Neural progenitor cell (in vitro differentiated cells): ENCODE measurements around the gene DCP1A.

Source experiments
- EZH2 ChIP-seq: fragments of 200-600 bp; sonication (generic); IDR thresholded peaks from 2 replicates; pipeline ENCODE4 v1.6.1; 2017; ENCODE audit warnings: antibody characterized with exemption, mild to moderate bottlenecking, moderate library complexity
- EZH2phosphoT487 ChIP-seq: fragments of 200-600 bp; sonication (generic); IDR thresholded peaks from 2 replicates; pipeline ENCODE4 v1.6.1; 2017; ENCODE audit warnings: antibody characterized with exemption
- TF ChIP-seq, protein P1 (sequence below): fragments of 200-600 bp; sonication (generic); IDR thresholded peaks from 2 replicates; pipeline ENCODE4 v1.5.1; 2017; ENCODE audit warnings: antibody characterized with exemption, mild to moderate bottlenecking

DNA sequence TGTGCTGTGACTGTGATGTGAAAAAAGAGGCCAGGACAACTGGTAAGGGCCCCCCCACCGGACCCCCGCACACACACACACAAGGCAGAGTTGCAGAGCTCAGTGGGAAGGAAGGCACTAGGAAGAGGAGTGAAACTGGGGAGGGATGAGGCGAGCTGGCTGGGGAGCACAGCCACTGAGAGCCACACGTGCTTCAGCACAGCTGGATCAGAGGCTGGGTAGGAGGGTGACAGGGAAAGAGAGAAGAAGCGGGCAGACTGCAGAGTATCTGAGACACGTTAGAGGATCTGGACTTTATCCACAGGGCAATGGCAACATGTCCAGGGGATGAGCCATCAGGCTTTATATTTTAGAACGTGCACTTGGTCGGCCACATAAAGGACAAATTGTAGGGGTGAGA is 53.5 kb downstream of the DCP1A start:
- TF ChIP-seq, protein P1, sequence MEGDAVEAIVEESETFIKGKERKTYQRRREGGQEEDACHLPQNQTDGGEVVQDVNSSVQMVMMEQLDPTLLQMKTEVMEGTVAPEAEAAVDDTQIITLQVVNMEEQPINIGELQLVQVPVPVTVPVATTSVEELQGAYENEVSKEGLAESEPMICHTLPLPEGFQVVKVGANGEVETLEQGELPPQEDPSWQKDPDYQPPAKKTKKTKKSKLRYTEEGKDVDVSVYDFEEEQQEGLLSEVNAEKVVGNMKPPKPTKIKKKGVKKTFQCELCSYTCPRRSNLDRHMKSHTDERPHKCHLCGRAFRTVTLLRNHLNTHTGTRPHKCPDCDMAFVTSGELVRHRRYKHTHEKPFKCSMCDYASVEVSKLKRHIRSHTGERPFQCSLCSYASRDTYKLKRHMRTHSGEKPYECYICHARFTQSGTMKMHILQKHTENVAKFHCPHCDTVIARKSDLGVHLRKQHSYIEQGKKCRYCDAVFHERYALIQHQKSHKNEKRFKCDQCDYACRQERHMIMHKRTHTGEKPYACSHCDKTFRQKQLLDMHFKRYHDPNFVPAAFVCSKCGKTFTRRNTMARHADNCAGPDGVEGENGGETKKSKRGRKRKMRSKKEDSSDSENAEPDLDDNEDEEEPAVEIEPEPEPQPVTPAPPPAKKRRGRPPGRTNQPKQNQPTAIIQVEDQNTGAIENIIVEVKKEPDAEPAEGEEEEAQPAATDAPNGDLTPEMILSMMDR: no peak
- TF ChIP-seq EZH2 (no peak), EZH2phosphoT487 (no peak)
